ENCODE results near the gene SHROOM3.

GRCh38 chr4:76457885-76458284 is 22.9 kb downstream of the SHROOM3 start:
- TF ChIP-seq CTCF (IDR thresholded peaks at IDR 0.05), result no peak
- no peak for TF ChIP-seq EZH2 (IDR thresholded peaks at IDR 0.05; ENCODE audit: borderline replicate concordance, insufficient read depth, low read depth, low read length, poor library complexity, severe bottlenecking)
